HL-60 (cell line): ENCODE data around the gene SERTAD3.

Source experiments
- CTCF ChIP-seq: IDR thresholded peaks from one replicate; pipeline ENCODE4 v1.5.1; 2011; ENCODE audit warnings: low read length, control low read depth, inconsistent platforms; ENCODE audit not compliant: insufficient read depth
- GABPA ChIP-seq: IDR thresholded peaks from 2 replicates; pipeline ENCODE4 v1.6.1; 2012; ENCODE audit warnings: low read depth
- POLR2AphosphoS5 ChIP-seq: IDR thresholded peaks from 2 replicates; pipeline ENCODE4 v1.6.1; 2012; ENCODE audit warnings: low read depth
- REST ChIP-seq: IDR thresholded peaks from 2 replicates; pipeline ENCODE4 v1.6.1; 2012; ENCODE audit warnings: low read depth; ENCODE audit not compliant: insufficient replicate concordance
- SPI1 ChIP-seq: IDR thresholded peaks from 2 replicates; pipeline ENCODE4 v1.6.1; 2012; ENCODE audit warnings: low read depth, mild to moderate bottlenecking, borderline replicate concordance

- no peak for TF ChIP-seq CTCF
- no peak for TF ChIP-seq POLR2AphosphoS5
- no peak for TF ChIP-seq REST
- no peak for TF ChIP-seq SPI1
- no peak for TF ChIP-seq GABPA
Measured at GRCh38 chr19:40444825-40445312, 734 bp upstream of the SERTAD3 start.
